GM06990 (cell line): ENCODE results near the gene BLTP2.
"Not testable (repeated sequence)": the region's sequence is repeated elsewhere in the genome, so short reads cannot be mapped to it uniquely, and the experiment has no call there.

Experiments used
- DNase-seq: peaks from one replicate; pipeline ENCODE4 v3.0.0-alpha.2; 2011; ENCODE audit not compliant: insufficient read length; ENCODE audit errors: extremely low read depth
- H3K27me3 ChIP-seq: replicated peaks from 2 replicates; pipeline ENCODE4 v1.6.0; 2011; ENCODE audit warnings: low read length; ENCODE audit not compliant: control insufficient read depth, insufficient read depth
- H3K36me3 ChIP-seq: 2 replicates; pipeline ENCODE4 v1.5.1; 2011; ENCODE audit warnings: low read length; ENCODE audit not compliant: control insufficient read depth, insufficient read depth
- H3K4me3 ChIP-seq: replicated peaks from 2 replicates; pipeline ENCODE4 v1.5.1; 2011; ENCODE audit warnings: low read depth, mild to moderate bottlenecking, control low read depth, low read length
- TF ChIP-seq, protein P1 (sequence below): IDR thresholded peaks from 2 replicates; pipeline ENCODE4 v1.5.1; 2011; ENCODE audit warnings: low read length, control low read depth, mild to moderate bottlenecking, inconsistent platforms; ENCODE audit not compliant: insufficient read depth, poor library complexity, severe bottlenecking

The BLTP2 gene

DNA sequence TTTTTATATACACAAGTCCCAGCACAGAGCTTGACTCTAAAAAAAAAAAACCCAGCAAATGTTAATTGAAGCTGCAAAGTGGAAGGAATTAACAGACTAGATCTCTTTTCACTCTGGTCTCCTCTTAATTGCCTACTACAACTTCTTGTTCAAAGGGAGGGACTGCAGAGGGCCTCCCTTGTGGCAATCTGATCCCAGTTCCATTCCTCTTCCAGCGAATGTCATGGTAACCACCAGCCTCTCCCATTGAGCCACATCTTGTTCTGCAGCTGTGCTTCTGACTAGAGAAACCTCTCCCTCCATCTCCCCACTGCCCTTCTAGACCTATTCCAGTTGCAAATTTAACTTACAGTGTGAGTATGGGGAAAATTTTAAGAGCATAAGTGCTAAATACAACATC lies 22.9 kb upstream of the BLTP2 start:
- H3K36me3 ChIP-seq: peaks cover 12% of the 10 kb centered on the region
- TF ChIP-seq, protein P1, sequence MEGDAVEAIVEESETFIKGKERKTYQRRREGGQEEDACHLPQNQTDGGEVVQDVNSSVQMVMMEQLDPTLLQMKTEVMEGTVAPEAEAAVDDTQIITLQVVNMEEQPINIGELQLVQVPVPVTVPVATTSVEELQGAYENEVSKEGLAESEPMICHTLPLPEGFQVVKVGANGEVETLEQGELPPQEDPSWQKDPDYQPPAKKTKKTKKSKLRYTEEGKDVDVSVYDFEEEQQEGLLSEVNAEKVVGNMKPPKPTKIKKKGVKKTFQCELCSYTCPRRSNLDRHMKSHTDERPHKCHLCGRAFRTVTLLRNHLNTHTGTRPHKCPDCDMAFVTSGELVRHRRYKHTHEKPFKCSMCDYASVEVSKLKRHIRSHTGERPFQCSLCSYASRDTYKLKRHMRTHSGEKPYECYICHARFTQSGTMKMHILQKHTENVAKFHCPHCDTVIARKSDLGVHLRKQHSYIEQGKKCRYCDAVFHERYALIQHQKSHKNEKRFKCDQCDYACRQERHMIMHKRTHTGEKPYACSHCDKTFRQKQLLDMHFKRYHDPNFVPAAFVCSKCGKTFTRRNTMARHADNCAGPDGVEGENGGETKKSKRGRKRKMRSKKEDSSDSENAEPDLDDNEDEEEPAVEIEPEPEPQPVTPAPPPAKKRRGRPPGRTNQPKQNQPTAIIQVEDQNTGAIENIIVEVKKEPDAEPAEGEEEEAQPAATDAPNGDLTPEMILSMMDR: no peak

DNA sequence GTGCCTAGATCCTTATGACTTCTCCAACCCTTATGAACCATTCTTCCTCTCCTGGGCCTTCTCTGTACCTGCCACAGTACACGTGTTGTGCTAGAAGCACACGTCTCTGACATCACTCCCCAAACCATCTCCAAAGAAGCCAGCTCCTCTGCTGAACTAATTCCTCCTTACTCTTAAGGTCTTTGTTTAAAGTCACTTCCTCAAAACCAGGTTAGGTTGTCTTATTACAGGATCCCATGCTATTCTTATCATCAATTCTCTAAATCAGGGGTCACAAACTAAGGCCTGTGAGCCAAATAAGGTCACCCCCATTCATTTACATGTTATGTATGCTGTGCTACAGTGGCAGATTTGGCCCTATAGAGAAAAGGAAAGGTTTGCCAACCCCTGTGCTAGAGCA lies 21.0 kb upstream of the BLTP2 start:
- TF ChIP-seq, protein P1: no peak
- Histone ChIP-seq H3K36me3 (peaks cover 9% of the 10 kb centered on the region), H3K27me3 (no peaks in the 10 kb centered on the region), H3K4me3 (no peak overlapping the region)
- no peak for DNase-seq

More for the DNA sequence above, 22.9 kb upstream of the BLTP2 start:
- DNase-seq: no peak
- Histone ChIP-seq H3K27me3 (no peaks in the 10 kb centered on the region), H3K4me3 (no peak overlapping the region)

DNA sequence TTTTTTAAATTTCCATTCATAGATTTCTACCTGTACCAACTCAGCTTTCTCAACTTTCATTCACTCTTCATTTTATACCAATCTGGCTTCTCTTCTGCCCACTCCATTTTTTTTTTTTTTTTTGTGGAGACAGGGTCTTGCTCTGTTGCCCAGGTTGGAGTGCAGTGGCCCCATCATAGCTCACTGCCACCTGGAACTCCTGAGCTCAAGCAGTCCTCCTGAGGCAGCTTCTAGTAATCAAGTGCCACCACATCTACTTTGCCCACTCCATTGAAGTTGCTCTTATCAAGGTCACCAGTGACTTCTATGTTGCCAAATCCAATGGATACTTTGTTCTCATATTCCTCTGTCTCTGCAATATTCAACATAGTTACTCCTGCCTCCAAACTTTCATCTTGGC lies 18.8 kb upstream of the BLTP2 start:
- DNase-seq: no peak
- H3K27me3 ChIP-seq: no peaks in the 10 kb centered on the region
- TF ChIP-seq, protein P1: no peak
- peak overlapping the region; percentile 97 for H3K4me3 ChIP-seq
- H3K36me3 ChIP-seq: peaks cover 8% of the 10 kb centered on the region

DNA sequence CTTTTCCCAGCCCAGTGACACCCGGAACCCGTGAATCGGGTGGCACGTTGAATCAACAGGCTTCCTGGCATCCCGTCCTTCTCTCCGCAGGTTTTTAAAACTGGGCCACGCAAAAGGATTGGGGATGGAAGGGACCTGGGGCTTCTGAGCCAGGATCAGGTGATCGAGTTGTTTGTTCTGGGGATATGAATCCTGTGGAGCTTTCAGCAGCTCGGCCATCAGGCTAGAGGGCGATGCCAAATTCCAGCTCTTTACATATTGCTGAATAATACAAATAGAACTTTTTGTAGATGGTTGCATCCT lies 17.5 kb upstream of the BLTP2 start:
- Histone ChIP-seq H3K36me3 (peaks cover 6% of the 10 kb centered on the region), H3K27me3 (no peaks in the 10 kb centered on the region), H3K4me3 (peak overlapping the region; percentile 97)
- TF ChIP-seq, protein P1: no peak
- DNase-seq: no peak

DNA sequence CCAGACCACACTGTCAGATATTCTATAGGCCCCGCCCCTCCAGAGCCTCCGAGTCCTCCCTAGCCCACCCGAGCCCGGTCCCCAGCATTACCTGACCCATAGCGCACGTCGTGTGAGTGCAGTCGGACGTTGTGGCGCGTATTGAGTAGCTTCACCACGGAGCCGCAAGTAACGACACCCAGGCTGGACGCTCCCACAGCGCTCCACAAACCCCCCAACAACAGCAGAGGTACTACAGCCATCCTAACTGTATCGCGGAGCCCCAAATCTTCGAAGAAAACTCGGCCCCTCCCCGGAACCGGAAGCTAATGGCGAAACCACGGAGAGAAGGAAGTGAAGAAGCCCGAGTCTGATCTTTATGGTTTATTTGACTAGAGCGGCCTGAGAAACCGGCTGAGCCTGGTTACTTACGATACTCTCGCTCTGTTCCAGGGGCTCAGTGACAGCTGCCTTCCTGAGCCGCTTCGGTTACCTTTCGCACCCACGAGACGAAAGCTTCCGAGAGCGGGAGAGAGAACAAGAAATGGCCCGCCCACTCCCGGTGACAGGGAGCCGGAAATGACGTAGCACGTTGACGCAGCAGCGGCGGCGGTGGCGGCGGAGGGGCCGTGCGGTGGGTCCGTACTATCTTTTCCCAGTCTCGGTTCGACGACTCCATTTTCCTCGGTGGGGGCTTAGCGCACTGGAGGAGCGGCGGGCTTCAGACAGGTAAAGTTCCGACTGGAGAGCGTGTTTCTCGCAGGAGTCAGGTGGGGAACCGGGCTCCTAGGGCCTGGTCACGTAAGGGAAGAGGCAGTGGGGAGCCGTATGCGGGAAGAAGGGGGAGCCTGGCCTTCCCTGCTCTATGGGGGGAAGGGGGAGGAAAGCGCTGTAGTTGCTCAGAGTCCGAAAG lies 16.9 kb upstream of the BLTP2 start, which contains the start of the genes SDF2 and SUPT6H:
Gene SDF2 (minus strand): TSS at position 272 of the 892 bp plus-strand sequence. CDS start 30 bp downstream, at position 242.
Gene SUPT6H (plus strand): TSS at position 571 of the 892 bp plus-strand sequence. CDS start 11,197 bp downstream, outside the sequence.
- Histone ChIP-seq H3K36me3 (peaks cover 7% of the 10 kb centered on the region), H3K4me3 (peak within 1 kb of the TSS; percentile 97), H3K27me3 (no peaks in the 10 kb centered on the region)
- DNase-seq: peak; percentile 91
- TF ChIP-seq, protein P1: peak; percentile 13

DNA sequence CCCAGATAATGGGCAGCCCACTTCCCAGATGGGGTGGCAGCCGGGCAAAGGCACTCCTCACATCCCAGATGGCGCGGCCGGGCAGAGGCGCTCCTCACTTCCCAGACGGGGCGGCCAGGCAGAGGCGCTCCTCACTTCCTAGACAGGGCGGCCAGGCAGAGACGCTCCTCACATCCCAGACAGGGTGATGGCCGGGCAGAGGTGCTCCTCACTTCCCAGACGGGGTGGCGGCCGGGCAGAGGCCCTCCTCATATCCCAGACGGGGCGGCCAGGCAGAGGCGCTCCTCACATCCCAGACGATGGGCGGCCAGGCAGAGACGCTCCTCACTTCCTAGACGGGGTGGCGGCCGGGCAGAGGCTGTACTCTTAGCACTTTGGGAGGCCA lies 14.5 kb upstream of the BLTP2 start:
- H3K4me3 ChIP-seq, DNase-seq, H3K36me3 ChIP-seq, H3K27me3 ChIP-seq: not testable (repeated sequence)

DNA sequence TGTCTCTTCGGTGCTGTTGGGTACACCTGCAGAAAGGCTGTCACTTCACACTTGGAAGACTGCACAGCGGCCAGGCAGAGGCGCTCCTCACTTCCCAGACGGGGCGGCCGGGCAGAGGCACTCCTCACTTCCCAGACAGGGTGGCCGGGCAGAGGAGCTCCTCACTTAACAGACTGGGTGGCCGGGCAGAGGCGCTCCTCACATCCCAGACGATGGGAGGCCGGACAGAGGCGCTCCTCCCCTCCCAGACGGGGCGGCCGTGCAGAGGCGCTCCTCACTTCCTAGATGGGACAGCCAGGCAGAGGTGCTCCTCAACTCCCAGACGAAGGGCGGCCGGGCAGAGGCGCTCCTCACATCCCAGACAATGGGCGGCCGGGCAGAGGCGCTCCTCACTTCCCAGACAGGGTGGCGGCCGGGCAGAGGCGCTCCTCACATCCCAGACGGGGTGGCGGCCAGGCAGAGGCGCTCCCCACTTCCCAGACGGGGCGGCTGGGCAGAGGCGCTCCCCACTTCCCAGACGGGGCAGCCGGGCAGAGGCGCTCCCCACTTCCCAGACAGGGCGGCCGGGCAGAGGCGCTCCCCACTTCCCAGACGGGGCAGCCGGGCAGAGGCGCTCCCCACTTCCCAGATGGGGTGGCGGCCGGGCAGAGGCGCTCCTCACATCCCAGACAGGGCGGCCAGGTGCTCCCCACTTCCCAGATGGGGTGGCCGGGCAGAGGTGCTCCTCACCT lies 14.0 kb upstream of the BLTP2 start:
- H3K27me3 ChIP-seq, DNase-seq, H3K4me3 ChIP-seq, H3K36me3 ChIP-seq: not testable (repeated sequence)

DNA sequence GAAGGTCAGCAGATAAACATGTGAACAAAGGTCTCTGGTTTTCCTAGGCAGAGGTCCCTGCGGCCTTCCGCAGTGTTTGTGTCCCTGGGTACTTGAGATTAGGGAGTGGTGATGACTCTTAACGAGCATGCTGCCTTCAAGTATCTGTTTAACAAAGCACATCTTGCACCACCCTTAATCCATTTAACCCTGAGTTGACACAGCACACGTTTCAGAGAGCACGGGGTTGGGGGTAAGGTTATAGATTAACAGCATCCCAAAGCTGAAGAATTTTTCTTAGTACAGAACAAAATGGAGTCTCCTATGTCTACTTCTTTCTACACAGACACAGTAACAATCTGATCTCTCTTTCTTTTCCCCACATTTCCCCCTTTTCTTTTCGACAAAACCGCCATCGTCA lies 13.4 kb upstream of the BLTP2 start:
- not testable (repeated sequence) for DNase-seq, H3K27me3 ChIP-seq, H3K36me3 ChIP-seq, H3K4me3 ChIP-seq
